Inflammatory macrophage (primary cell): ENCODE data around the gene UFD1.

Experiments
- DNase-seq, 2 donors: peaks; one replicate each; pipeline ENCODE4 v3.0.0-alpha.2; 2020 to 2022

Gene UFD1

DNA sequence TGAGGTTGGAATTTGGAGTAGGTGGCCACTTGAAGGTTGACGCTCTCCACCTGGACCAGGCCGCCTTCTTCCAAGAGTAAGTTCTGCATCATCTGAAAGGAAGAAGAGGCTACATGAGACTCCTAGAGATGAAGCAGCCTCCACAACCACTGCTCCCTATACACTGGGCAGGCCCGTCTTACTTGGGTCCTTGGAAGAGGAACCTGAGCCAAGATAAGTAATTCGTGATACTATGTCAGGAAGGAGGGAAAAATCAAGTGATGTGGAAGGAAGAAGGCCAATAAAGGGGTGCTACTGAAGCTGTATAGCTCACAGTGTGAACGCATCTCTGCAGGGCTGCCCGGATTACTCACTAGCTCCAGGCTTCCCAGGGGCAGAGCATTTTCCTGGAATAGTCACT lies 11.1 kb downstream of the UFD1 start:
- no peak for DNase-seq

DNA sequence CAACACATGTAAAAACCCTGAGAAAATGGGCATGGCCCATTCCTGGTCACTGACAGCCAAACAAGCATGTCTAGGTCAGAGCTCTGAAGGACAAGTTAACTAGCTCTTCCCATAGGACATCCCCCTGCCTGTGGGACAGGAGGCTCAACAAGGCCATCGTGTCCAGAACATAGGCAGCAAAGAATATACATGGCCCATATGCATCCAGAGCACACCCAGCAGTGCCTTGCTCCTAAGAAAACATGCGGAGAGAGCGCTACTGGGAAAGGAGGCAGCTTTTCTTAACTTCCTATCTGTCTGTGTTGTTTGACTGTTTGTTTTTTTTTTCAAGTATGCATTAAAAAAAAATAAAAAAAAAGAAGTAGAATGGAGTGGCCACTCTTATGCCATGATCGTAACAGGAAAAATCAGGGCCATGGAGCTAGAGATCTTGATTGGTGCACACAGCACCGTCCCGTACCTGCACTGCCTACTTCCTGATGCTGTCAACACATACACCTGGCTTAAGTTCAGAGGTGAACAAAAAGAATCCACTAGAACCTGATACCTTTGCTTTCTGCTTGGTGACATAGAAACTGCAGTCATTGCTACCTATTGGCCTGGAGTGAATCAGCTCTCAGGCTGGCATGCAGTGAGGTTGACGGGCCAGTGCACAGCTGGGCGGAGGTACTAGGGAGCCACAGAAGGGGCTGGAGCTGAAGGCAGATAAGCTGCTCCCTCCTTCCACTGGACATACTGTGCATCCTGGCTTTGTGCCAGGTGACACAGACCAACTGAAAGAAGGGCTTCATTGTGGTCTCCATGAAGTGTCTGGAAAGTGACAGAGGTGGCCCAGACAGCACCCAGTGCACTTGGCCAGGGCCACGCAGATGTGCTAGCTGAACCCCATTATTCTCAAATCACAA lies 11.9 kb downstream of the UFD1 start:
- DNase-seq: no peak

DNA sequence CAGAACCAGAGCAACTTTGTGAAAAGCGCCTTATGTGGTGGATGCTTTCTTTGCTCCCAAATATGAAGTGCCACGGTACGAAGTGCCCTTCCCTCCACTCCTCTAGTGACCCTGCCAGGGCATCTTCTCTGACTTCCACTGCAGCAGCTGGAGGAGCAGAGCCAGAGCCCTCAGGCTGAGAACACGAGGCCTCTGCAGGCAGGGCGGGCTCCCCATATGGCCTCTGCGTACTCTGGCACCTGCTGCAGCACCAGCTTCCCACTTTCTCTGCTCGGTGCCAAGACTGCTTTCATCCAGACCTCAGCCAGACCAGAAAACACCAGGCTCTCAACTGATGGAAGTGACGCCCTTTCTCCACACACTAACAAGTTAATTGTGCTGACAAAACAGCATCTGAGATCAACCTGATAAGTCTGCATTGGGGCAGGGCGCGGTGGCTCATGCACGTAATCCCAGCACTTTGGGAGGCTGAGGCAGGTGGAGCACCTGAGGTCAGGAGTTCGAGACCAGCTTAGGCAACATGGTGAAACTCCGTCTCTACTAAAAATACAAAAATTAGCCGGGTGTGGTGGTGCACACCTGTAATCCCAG lies 12.8 kb downstream of the UFD1 start:
- DNase-seq: no peak

DNA sequence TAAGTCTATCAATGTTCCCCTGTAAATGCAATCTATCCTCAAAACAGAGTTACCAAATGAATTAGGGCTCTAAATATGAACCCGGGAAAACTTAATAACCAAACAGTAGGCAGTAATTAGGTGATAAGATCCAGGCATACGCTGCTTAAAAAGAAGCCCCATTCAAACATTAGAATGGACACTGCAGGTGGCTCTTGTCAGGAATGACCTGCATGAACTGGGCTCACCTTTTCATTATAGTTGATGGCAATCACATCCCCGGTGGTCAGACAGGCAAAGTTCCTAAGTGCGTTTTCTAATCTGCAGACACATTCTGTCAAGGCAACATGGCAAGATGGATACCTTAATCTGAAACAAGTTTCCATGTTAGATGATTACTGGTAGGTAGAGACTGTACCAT lies 14.0 kb downstream of the UFD1 start:
- DNase-seq: no peak

DNA sequence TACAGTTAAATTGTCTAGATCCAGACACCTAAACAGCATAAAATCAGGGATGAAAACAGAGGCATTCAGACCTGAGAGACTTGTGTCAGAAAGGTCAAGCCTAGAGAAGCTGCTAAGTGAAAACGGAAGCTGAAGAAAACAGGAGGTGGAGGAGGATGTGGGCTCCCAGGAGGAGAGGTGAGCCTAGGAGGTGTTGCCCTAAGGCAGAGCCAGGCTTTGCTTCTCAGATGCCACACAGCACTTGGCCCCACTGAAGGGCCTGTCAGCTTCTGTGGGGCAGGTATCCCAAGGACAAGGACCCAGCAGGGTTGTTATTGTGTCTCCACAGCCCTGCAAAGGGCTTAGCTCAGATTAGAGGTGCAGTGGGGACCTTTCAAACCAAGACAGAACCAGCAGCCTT lies 14.4 kb downstream of the UFD1 start:
- no peak for DNase-seq

DNA sequence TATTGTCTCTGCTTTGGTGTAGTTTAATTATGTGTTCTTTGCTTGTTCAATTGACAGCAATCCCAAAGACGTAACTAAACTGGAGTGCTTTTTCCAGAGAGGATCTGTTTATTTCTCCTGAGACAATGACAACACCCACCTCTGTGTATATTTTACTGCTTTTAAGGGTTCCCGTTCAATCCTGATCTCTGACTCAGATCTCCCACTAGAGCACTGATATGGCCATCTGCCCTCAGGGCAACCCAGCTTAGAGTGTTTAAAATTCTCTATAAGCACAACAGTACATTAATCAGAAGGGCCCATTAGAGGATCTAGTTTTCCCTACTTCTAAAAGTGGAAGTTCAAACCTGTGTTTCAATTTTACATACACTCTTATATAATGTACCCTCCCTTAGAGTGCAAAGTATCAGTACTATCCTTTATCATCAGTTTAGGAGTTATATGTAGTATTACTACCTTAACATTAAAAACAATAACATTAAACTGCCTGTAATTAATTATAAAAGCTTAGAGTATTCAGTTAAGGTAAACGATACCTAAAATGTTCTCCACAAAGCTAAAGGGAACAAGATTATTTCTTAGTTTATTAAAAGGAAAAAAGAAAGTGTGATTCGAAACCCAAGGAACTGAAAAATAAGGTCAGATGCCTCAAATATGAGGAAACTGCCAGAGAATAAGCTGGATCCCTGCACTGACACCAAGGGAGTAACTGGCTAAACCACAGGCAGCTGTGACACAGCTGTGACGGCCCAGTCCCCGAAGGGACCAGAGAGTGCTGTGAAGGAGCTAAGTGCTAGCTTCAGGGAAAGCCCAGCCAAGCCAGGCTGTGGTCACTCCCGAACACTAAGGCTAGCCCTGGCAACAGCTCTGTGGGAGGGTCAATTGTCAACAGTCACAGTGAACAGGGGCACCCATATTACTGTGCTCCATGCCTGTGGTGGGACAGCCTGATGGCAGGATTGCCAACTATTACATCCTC lies 15.2 kb downstream of the UFD1 start:
- DNase-seq: no peak

DNA sequence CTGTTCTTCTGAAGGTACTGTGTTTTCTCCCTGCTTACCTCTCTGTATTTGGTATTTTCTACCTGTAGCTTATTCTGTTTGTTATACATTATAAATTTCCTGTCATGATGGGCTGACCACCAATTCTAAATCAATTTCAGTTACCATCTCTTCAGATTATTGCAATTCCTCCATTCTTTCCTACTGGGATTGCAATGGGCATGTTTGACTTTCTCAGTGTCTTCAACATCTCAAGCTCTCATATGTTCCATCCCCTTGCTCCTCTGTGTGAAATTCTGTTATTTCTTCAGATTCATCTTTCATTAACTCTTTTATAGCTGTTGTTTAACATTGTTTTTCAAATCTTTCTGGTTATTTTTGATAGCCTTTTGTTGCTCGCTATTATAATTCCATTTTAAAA lies 16.0 kb downstream of the UFD1 start:
- DNase-seq: no peak

DNA sequence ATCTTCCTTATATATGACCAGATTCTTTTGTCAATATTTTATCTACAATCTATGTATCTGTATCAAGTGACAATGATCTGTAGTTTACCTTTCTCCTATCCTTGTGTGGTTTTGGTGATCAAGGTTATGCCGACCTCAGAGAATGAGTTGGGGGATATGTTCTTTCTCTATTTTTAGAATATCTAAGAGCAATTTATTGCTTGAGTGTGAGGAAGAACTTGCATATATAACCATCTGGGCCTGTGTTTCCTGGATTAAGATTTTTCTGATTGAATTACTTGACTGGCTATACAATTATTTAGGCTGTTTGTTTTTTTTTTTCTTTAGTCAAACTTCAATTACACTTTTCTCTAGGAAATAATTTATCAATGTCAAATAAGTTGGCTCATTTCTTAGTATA lies 17.5 kb downstream of the UFD1 start:
- DNase-seq: no peak

DNA sequence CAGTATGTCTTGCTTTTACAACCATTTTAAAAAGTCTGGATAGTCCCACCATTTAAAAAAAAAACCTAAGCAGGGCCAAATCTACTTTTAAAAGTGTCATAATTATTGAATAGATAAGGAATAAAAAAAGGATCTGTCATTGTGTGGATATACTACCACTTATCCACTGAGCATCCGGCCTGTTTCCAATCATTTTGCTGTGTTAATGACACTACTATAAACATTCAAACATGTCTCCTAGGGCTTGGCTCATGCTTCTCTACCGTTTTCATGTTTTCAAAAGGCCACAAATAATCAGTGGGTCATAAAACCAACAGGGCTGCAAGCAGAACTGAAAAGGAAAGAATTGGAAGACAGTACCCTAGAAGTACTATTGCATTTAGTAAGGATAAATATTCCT lies 19.0 kb downstream of the UFD1 start:
- DNase-seq: no peak

DNA sequence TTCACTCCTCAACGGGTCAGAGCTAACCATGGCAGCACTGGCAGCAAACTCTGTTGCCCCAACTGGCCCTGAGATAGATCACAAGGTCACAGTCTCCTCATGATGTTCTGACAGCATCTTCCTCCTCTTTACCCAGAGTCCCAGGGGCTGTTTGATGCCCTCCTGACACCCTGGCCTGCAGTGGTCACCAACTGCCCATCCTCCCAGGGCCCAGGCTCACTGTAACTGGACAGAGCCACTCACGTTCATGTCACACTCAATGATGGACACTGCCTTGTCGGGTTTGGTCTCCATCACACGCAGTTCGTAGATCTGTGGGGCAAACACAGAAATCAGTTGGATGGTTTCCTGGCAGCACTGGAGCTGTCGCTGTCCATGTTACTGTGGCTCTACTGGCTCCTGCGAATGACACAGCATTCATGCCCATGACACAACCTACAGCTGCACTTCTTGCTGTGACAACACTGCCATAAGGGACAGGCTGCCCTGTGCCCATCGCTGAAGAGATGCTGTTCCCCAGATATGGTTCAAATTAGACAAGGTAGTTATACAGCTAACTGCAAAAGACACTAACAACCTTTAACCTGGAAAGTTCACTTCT lies 21.1 kb downstream of the UFD1 start:
- no peak for DNase-seq

DNA sequence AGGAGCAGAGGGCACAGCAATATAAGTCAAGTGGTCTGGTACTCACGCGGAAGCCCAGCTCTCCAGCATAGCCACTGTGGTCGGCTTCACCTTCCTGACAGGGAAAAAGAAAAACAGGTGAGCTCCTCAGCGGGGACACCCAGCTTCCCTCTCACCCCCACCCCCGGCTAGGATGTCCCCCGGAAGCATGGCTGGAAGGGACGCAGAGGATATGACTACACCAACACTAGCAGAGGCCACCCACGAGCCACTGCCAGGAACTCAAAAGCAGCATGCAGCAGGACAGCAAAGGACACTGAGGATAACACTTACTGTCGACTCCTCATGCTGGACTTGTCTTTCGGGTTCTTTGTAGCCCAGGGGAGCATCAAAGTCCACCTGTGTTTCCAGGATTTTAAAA lies 22.5 kb downstream of the UFD1 start:
- DNase-seq: no peak

DNA sequence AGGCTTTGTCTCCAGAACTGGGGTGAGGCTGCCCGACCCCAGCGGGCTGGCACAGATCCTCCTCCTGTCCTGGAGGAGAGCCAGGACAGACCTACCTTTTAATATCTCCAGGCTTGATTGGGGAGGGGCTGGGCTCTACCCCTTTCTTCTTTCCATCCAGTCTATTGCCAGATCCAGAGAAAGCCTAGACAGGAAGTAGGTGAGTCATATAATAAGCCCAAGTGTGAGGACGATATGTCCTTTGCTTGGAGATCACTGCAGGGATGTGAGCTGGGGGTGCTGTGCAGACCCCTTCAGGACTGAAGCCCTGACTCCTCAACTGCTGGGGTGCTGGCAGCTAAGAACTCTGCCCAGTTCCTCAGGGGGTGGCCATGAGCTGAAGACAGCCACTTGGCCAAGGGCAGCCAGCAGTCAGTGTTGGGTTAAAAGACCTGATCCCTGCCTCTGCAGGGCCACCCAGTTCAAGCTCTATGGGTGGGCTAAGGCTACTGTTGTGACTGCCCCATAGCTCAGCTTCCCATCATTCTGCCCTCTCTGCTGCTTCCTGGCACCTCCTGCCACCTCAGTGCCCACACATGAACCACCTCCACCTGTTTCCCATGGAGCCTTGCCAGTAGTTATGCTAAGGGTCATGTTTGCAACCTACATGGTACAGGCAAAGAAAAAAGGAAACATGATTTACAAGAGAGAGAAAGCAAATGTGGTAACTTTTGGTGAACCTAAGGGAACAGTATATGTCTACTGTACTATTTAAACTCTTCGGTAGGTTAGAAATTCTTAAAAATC lies 23.2 kb downstream of the UFD1 start:
- no peak for DNase-seq

DNA sequence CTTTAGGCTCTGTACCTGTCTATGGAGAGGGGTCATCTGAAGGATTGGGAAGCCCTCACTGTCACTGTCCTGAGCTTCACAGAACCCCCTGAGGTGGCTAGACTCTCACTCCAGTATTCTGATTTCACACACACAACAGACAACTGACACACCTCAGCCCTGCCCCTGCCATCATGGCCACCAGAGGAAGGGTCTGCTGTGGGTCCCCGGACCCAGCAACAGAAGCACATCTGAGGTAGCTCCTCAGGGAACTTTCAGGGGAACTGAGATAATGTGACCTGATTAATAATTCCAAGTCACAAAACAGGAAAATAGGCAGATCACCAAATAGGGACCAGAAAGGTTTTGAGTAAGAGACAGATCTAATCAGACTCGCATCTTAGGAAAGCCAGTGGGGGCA lies 24.0 kb downstream of the UFD1 start:
- DNase-seq: no peak

DNA sequence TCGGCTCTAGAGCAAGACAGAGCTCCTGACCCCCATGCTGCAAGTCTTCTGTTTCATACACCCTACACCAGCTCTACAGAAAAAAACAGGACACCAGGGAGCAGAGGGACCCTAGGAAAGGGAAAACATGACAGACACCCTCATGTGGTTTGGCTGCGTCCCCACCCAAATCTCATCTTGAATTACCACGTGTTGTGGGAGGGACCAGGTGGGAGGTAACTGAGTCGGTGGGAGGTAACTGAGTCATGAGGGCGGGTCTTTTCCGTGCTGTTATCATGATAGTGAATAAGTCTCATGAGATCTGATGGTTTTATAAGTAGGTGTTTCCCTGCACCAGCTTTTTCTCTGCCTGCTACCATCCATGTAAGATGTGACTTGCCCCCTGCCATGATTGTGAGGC lies 24.8 kb downstream of the UFD1 start:
- DNase-seq: no peak

DNA sequence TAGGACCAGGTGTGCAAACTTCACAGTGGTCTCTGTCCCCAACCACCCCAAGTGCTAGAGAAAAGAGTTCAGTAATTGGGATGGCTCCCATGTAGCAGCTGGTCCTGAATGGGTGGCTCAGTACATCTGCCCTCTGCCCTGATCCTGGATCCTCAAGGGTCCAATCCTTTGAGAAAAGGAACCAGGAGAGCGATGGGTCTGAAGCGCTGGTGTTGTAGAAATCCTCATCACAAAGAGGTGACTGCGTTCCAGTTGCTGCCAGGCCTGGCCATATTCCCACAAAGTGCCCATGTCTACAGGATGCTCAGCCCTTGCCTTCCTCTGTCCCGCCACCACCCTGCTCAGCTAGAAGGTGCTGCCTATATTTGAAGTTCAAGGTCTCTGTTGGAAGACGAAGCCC lies 25.3 kb downstream of the UFD1 start:
- DNase-seq: no peak

DNA sequence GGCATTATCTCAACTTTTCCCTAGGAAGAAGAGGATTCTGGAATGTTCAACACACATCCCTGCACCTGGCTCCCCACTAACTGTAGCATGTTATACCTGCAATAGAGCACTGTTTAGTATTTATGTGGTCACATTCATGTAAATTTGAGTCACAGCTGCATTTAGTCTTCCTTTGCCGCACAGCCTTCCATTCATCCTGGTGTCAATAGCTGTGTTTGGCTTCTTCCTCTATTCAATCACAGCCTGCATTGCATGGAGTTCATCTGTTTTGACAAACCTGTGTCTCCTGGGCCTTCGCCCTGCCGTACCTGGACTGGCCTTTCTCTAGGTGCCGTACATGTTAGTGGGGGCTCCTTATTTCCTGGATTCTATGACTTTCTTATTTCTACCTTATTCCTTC lies 27.4 kb downstream of the UFD1 start:
- DNase-seq: no peak

DNA sequence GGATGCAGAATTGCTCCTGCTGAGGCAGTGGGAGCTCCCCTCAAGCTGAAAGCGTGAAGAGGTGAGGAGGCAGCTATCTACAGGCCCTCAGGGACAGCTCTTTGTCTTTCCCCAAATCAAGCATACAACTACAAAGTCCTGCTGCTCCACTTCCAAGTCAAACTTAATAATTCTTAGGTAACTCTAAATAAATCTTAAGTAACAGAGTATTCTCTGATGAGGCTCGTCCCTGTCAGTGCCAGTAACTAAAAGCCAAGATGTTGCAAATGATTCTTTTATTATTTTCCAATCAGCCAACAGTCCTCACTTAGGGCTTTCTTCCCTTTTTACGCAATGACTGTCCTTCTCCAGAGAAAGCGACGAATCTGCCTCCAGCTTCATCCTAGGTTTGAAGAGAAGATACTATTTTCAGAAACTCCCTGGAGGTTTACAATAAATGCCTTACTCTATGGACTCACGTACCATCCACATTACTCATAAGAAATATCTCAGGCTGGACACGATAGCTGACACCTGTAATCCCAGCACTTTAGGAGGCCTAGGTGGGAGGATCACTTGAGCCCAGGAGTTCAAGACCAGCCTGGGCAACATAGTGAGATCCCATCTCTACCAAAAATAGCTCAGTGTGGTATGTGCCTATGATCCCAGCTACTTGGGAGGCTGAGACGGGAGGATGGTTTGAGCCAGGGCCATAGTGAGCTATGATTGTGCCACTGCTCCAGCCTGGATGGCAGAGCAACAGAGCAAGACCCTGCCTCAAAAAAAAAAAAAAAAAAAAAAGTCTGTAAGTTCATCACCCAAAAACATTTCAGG lies 28.4 kb downstream of the UFD1 start:
- DNase-seq: no peak

DNA sequence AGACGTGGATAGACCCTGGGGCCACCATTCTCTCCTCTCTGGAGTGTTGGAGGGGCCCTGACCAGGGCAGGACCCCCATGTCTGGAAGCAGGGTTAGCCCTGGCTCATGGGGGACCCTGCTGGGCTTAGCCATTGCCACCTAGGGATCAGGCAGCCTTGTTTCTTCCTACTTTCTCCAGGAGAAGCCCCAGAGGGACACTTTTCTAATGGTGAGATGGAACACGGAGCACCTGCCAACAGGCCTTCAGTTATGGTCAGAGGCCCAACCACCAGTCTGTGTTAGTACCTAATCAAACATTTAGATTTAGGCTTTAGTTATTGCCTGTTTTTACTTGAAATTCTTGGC lies 29.6 kb downstream of the UFD1 start:
- no peak for DNase-seq

DNA sequence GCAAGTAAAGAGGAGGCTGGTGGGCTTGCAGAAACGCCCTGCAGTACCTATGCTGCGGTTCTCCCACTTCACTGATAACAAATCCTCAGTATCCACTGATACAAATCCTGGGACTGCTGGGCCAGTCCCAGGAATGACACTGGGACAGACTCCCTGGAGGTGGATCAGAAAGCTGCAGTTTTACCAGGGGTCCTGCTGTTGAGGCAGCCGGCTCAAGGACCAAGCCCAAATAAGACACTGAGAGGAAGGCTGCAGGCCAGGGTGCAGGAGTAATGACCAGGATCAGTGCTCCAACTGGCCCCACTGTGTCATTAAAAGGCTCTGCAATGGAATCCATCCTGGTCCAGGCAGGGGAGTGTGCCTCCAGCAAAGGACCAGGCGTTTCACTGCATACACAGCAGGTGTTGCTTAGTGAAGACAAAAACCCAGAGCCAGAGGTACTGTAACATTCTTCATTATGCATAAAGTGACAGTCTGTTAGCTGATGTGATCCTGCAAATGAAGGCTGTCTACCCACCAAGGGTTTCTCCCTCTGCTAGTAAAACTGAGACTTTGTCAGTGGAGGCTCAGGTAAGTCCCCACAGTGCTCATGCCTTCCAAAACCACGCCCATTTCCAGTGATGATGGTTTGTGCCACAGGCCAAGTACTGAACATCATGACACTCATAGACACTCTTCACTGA lies 30.1 kb downstream of the UFD1 start:
- no peak for DNase-seq

DNA sequence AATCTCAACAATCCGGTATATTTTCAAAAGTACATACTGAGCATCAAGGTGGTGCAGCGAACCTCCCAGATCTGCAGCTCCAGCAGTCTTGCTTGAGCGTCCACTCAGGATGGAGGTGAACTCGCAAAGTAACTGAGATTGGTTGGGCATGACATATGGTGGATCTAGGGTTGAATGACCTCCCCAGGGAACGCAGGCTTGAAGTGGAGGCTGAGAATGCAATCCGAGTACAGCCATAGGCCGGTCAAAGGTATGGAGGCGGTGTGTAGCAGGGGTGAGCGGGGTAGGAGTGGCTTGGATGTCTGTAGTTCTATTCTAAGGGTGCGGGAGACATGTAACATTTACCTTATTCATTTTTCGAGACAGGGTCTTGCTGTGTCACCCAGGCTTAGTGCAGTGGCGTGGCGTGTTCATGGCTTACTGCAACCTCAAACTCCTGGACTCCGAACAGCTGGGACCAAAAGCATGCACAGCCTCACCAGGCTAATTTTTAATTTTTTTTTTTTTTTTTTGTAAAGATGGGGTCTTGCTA lies 30.9 kb downstream of the UFD1 start:
- peak; percentile 12 to 21 for DNase-seq
